ENCODE measurements around the gene KRT81.
A peak's percentile ranks its signal among the peaks of the same experiment; 100 is the strongest.
"Not testable (repeated sequence)": the region's sequence is repeated elsewhere in the genome, so short reads cannot be mapped to it uniquely, and the experiment has no call there.

Gene KRT81

DNA sequence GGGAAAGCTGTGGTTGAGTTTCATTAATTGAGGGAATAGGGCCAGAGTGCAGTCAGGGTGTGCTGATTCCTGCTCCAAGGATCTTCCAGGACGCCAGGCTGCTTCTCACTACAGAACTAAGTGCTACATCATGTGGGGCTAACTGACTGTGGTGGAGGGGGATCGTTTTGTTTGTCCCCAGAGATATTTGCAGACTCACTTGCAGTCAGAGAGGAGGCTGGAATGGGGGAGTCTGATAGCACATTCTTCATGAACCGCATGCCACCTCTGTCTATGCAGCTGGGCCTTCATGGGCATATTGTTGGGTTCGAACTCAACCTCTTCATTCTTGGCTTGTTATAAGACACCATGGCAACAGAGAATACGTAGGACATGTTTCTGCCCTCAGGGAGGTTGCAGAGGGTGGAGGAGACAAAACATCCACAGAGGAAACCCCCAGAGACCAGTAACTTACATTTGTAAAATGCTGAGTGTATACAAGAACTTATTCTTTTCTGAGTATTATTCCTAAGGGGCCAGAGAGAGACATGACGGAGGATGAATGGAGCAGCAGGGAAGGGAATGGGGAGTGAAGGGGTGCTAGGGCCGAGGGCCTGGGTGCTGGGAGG, 45.3 kb downstream of the KRT81 start:
- no peak overlapping the region for H3K4me3 ChIP-seq
- H3K27ac ChIP-seq, result peak overlapping the region in 6 of 21 experiments; percentile 2 to 55 (median 10)

DNA sequence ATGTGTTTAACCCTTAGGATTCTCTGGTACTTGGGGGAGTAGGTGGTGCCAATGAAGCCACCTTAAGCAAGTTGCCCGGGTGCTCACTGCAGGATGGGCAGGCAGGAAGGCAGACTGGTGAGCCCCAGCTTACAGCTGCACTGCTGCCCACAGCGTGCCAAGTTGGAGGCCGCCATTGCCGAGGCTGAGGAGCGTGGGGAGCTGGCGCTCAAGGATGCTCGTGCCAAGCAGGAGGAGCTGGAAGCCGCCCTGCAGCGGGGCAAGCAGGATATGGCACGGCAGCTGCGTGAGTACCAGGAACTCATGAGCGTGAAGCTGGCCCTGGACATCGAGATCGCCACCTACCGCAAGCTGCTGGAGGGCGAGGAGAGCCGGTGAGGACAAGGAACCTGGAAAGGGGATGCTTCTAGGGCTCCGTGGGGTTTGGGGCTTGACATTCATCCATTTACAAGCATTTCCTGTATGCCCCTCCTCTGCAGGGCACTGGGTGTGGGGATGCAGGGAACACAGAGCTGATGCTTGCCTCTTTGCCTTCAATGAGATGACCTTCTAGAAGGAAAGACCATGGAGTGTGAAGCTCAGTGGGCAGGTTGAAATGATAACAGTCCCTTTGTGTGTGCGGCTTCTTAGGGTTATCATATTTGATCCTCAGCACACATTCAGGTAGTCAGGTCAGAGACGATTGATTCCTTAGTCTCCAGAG, 45.9 kb downstream of the KRT81 start:
- H3K27ac ChIP-seq, result peak overlapping the region in 3 of 21 experiments; percentile 4 to 67 (median 23)
- no peak overlapping the region for H3K4me3 ChIP-seq

DNA sequence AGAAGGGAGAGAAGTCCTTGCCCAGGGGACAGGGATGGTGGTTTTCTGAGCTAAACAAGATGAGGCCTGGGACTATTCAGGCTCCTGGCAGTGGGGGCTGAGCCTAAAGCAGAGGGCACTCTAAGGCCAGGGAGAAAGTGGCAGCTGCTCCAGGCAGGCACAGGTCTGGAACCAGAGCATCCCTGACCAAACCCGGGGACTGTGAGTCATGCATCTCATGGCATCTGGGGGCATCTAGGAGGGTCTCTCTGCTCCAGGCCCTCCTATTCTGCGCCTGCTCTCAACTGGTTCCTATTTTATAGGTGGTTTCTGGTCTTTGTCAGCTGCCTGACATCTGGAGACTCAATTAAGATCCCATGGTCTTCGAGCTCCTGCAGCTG, 46.7 kb downstream of the KRT81 start:
- H3K4me3 ChIP-seq, result no peak overlapping the region

DNA sequence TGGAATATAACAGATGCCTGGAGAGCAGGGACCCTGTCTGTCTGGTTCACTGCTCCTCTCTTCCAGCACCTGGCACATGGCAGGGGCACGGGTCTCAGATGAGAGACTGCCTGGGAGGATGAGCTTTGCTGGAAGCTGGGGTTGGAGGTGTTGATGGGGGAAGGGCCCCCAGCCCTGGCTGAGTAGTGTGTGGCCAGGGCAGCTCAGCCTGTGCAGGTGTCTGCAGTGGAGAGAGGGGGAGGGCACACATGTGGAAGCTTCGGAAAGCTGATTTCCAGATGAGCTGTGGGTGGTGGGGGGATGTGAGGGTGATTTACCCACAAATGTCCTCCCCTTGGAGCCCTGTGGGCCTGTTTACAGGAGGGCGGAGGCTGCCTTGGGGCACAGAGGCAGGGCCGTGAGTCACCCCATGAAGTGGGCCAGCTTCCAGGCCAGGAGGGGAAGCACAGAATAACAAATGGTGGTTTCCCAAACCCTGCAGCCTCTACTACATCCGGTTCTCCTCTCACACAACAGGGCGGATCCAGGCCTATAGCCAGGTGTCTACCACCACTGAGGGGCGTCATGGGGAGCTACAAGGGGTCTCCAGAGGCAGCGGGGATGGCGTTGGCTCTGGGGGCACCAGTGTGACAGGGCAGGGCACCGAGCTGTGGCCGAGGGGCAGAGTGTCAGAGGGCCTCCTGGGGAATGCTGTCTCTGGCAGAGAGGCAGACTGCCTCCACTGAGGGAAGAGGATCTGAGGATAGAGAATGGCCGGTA, 47.3 kb downstream of the KRT81 start:
- H3K27ac ChIP-seq, result peak overlapping the region in 15 of 21 experiments; percentile 14 to 85 (median 62)
- no peak overlapping the region for H3K4me3 ChIP-seq

More for the DNA sequence above, 46.7 kb downstream of the KRT81 start:
- H3K27ac ChIP-seq, result peak overlapping the region in 15 of 21 experiments; percentile 14 to 85 (median 62)

DNA sequence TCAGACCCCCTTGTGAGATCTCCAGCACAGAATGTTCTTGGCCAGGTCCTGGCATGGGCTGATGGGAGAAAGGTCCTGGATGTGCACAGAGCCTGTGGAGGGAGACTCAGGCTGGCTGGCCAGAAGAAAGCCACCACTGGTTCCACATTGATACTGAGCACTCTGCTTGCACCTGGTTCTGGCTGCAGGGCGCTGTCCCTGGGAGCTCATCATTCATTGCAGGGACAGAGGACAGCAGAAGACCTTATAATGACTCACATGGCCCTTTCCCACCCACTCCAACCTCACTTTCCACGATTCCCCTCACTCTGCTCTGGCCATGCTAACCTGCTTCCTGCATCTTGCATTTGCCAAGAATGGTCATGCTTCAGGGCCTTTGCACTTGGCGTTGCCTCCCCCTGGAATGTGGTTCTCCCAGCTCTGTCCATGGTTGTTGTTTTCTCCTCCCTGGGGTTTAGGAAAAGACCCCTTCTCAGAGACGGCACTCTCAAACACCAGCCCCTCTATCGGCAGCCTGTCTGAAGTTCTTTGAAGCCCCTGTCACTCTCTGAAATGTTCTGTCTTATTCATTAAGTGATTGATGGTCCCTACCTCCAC, 48.0 kb downstream of the KRT81 start:
- H3K27ac ChIP-seq, result peak overlapping the region in 8 of 21 experiments; percentile 40 to 85 (median 69)

DNA sequence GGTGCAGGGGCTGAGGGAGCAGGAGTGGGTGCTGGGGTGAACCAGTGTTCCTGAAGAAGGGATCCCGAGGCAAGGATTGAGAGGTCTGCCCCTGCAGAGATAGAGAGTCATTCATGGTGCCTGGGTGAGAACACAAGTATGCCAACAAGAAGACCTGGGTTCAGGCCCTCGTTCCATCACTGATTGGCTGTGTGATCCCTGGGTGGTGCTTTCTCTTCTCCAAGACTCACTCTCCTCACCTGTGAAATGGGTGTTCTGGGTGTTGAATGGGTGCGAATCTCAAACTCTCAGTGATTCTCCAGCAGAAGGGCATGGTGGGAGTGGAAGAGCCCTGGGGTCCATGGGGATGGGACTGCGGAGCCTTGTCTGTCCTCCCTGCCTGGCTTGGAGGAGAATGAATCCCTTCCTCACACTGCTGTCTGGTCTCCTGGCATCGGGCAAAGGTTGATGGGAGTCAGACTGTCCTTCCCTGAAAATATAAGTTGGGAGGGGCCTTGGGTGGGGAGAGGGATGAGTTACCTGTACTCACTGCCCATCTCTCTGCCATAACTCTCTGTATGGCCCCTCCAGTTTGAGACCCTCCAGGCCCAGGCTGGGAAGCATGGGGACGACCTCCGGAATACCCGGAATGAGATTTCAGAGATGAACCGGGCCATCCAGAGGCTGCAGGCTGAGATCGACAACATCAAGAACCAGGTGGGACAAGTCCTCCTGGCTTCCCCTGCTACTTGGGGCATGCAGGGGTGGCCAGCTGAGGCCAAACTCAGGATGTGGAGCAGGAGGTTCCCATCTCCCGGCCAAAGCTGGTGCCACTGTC, 48.7 kb downstream of the KRT81 start:
- Histone ChIP-seq H3K27ac (peak overlapping the region in 1 of 21 experiments; percentile 67), H3K4me3 (no peak overlapping the region)

More for the DNA sequence above, 48.0 kb downstream of the KRT81 start:
- no peak overlapping the region for H3K4me3 ChIP-seq

DNA sequence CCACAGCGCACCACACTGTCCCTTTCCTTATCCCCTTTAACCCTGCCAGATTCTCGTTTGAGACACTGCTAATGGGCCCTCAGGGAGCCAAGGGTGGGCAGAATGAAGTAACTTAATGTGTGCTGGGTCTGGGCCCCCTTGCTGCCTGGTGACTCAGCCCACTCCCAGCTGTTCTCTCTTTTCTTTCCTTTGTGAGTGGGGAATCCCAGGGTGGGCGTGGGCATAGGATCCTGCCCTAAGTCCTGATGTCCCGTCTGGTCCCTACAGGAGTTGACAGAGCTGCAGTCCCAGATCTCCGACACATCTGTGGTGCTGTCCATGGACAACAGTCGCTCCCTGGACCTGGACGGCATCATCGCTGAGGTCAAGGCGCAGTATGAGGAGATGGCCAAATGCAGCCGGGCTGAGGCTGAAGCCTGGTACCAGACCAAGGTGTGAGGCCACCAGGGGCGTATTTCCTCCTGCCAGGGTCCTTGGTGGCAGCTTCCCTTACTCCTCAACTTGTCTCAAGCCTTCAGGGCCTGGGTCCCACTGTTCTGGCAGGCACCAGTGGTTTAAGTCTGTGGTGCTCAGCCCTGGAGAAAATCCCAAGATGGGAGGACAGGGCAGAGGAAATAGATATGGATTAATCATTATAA, 50.0 kb downstream of the KRT81 start:
- no peak overlapping the region for H3K27ac ChIP-seq
- H3K4me3 ChIP-seq, result no peak overlapping the region

DNA sequence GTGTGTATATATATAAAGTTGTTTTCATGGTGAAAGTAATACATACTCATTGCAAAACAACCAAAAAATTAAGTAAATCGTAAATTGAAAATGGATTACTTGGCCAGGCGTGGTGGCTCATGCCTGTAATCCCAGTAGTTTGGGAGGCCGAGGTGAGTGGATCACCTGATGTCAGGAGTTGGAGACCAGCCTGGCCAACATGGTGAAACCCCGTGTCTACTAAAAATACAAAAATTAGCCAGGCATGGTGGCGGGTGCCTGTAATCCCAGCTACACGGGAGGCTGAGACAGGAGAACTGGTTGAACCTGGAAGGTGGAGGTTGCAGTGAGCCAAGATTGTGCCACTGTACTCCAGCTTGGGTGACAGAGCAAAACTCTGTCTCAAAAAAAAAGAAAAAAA, 51.1 kb downstream of the KRT81 start:
- H3K27ac ChIP-seq, H3K4me3 ChIP-seq: not testable (repeated sequence)

DNA sequence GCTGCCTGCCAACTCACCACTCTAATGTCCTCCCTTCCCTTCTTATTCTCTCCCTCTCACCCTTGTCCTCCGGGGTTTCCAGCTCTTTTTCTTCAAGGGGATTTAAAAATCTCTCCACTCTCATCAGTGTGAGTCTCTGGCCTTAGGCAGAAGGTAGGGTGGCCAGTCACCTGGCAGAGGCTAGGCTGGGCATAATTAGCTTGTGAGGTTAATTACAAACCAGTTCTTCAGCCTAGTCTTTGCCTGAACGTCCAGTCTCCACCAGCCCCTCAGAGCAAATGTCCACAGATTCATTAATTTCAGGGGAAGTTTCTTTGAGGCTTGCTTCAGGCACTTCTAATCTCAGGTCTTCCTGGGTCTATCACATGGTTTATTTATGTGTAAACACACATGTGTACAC, 51.6 kb downstream of the KRT81 start:
- Histone ChIP-seq H3K27ac (no peak overlapping the region), H3K4me3 (no peak overlapping the region)

DNA sequence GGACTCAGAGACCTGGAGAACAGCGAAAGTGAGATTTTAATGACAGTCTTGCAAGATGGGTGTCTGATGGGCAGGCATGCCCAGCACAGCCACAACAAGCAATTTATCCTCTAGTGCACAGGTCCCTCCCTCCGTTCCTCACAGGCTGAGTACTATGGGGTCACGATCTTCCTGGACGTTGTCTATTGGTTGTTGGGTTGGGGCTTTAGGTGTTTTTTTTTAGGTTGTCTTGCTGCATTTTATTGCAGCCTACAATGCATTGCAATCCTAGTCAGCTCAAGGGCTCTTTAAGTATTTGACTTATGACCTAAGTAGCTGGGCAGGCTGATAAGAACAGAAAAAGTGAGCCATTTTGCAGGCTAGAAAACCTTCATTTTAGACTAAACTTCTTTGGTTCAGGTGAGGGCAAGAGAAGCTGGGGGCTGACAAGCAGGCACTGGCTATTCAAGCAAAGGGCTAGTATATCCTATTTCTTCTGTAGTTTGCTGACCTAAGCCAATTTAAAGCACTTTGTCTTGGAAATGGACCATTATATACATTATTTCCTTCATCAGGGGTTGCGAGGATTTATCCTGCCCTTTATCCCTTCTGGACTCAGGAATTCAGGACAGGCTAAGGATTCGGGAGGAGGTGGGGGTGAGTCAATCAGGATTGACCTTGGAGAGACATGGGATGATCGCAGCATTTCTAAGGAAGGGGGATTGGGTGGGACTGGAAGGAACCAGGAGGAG, 52.3 kb downstream of the KRT81 start:
- H3K27ac ChIP-seq, result no peak overlapping the region
- H3K4me3 ChIP-seq, result no peak overlapping the region

DNA sequence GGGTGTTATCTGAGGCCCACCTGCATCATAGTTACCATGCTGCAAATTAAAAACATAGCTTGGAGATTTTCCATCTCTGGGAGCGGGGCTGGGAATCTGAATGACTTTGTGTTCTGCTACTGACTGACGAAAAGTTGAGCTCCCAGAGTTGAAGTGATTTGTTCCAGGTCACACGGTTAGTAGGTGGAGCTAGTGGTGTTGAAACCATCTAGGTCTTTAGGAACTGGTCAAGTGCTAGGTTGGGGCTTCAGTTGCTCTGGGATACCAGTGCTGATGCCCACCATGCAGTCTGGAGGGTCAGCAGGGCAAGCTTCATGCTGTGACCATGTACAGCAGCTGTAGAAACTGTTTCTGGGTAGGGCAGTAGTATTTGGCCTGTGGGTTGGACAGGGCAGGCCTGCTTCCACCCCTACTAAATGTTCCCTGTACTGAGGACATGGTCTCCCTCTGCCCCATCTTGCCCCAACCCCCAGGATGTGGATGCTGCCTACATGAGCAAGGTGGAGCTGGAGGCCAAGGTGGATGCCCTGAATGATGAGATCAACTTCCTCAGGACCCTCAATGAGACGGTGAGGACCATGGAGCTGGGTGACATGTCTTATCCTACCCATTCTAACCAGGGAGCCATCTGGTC, 53.0 kb downstream of the KRT81 start:
- Histone ChIP-seq H3K27ac (no peak overlapping the region), H3K4me3 (no peak overlapping the region)

DNA sequence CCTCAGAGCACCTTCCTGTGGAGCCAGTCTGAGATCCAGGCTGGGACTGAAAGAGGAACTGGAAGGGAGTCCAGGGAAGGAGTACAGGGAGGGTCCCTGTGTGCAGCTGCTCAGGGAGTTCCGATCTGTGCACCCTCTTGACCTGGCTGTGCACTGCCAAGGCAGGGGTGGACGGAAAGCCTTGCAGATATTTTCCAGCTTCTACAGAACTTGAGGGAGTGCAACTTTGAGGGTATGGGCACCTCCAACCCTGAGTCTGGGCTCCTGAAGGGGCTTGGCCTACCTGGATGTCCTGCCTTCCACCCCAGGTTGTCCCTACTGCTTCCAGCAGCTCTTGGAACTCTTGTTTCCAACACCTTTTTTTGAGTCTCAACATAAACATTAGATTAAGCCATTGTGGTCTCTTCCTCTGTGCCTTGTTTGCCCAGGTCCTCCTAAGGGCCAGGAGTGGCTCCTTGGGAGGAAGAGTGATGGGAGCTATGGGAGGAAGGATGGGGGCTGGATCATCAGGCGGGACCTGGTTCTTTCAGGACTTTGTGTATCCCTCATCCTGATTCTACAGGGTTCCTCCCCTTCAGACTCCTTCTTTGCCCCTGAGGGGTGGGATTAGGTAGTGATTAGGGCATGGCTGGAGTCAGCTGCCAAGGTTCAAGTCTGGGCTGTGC, 54.8 kb downstream of the KRT81 start:
- no peak overlapping the region for H3K27ac ChIP-seq
- no peak overlapping the region for H3K4me3 ChIP-seq

Data from skin epidermis (tissue), 12 donors.